22Rv1 (cell line): ENCODE results near the gene IER3.
"Not testable (repeated sequence)": the region's sequence is repeated elsewhere in the genome, so short reads cannot be mapped to it uniquely, and the experiment has no call there.

Experiments
- H3K27ac ChIP-seq: fragments of 450-650 bp; 2 replicates; pipeline ENCODE4 v1.5.1; 2017
- CTCF ChIP-seq: fragments of 450-650 bp; IDR thresholded peaks from 2 replicates; pipeline ENCODE4 v1.5.1; 2017; ENCODE audit warnings: mild to moderate bottlenecking
- ZFX ChIP-seq: fragments of 450-650 bp; IDR thresholded peaks from 2 replicates; pipeline ENCODE4 v1.6.1; 2017; ENCODE audit warnings: antibody characterized with exemption, borderline replicate concordance

IER3 gene

GRCh38 chr6:30763618-30764489 is 19.5 kb upstream of the IER3 start:
- no peak for TF ChIP-seq ZFX
- TF ChIP-seq CTCF, result no peak
- H3K27ac ChIP-seq, result no peak overlapping the region

GRCh38 chr6:30763155-30763617 is 18.8 kb upstream of the IER3 start:
- no peak overlapping the region for H3K27ac ChIP-seq
- TF ChIP-seq CTCF (no peak), ZFX (no peak)

GRCh38 chr6:30761791-30762429 is 17.6 kb upstream of the IER3 start:
- no peak overlapping the region for H3K27ac ChIP-seq
- TF ChIP-seq ZFX (no peak), CTCF (no peak)

GRCh38 chr6:30760549-30760948 is 16.2 kb upstream of the IER3 start:
- no peak overlapping the region for H3K27ac ChIP-seq
- no peak for TF ChIP-seq CTCF
- no peak for TF ChIP-seq ZFX

GRCh38 chr6:30759575-30760239 is 15.4 kb upstream of the IER3 start:
- TF ChIP-seq ZFX (no peak), CTCF (no peak)
- H3K27ac ChIP-seq, result no peak overlapping the region

- TF ChIP-seq CTCF (no peak), ZFX (no peak)
- H3K27ac ChIP-seq, result no peak overlapping the region
These were observed 13.0 kb upstream of the IER3 start for GRCh38 chr6:30757261-30757904.

- not testable (repeated sequence) for H3K27ac ChIP-seq
These were observed 12.2 kb upstream of the IER3 start for GRCh38 chr6:30756405-30757003.
